Measurements from ENCODE around the gene CDSN.

DNA sequence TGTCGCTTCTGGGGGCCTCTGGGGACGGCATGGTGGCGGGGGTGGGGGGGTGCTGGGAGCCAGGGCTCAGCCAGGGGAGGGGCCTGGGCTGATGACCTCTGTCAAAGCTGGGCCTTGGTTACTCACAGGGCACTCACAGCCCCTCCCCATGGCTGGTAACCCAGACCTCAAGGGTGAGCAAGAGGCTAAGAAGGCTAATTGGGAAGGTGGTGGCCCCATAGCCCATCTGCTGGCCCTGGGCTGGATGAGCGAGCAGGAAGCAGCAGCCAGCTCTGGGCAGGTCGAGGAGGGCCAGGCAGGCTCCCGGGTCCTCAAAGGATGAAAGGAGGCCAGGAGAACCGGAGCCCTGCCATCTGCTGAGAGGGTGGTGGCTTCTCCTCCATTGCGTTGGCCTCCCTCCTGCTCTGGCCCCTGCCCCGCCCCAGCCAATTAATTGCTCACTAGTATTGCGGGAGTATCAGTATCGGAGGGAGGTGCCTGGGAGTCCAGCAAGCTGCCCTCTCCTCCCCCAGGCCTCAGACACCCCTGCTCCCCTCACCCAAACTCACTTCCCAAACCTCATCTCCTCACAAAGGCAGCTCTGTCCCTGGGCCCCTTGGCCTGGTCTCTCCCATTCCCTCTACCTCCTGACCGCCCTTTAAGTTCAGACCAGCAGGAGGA lies 1.0 kb upstream of the CDSN start:
- TF ChIP-seq, protein P1, sequence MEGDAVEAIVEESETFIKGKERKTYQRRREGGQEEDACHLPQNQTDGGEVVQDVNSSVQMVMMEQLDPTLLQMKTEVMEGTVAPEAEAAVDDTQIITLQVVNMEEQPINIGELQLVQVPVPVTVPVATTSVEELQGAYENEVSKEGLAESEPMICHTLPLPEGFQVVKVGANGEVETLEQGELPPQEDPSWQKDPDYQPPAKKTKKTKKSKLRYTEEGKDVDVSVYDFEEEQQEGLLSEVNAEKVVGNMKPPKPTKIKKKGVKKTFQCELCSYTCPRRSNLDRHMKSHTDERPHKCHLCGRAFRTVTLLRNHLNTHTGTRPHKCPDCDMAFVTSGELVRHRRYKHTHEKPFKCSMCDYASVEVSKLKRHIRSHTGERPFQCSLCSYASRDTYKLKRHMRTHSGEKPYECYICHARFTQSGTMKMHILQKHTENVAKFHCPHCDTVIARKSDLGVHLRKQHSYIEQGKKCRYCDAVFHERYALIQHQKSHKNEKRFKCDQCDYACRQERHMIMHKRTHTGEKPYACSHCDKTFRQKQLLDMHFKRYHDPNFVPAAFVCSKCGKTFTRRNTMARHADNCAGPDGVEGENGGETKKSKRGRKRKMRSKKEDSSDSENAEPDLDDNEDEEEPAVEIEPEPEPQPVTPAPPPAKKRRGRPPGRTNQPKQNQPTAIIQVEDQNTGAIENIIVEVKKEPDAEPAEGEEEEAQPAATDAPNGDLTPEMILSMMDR (conservative IDR thresholded peaks at IDR 0.05): no peak
- no peak for TF ChIP-seq EZH2 (IDR thresholded peaks at IDR 0.05; ENCODE audit: low read depth)

Data from PC-9 (cell line).